ENCODE results near the gene RFTN1.
A peak's percentile ranks its signal among the peaks of the same experiment; 100 is the strongest.

Gene RFTN1

DNA sequence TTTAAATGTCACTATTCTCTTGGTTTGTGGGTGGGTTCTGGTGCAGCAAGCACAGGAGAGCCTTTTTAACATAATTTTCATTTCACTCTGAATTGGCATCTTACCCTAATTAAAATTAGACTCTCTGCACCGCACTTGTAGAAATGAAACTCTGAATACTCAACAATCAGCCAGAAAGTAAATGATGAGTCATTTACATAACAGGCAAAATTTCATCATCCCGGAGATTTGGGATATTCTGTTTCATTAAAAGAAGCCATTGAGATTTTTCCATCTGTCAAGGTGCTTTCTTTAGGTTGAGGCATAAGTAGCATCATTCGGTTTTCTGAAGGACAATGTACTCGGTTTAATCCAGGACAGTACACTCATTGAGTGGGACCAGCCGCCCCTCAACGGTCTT, 111.0 kb downstream of the RFTN1 start:
- no peak for DNase-seq

DNA sequence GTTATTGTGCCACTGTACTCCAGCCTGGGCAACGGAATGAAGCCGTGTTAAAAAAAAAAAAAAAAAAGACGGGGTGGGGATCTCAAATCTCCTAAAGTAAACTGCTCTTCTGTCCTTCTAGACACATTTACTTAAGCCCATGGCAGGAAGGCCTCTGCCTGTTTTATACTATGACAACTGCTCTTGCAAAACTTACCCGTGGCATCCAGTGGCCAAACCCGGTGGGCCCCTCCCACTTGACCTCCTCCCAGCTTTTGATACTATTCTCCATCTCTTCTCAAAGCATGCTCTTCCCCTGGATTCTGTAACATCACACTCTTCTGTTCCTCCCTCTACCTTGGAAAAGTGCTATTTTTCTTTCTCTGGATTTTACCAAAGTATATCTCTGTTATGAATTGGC, 112.2 kb downstream of the RFTN1 start:
- DNase-seq, result no peak

DNA sequence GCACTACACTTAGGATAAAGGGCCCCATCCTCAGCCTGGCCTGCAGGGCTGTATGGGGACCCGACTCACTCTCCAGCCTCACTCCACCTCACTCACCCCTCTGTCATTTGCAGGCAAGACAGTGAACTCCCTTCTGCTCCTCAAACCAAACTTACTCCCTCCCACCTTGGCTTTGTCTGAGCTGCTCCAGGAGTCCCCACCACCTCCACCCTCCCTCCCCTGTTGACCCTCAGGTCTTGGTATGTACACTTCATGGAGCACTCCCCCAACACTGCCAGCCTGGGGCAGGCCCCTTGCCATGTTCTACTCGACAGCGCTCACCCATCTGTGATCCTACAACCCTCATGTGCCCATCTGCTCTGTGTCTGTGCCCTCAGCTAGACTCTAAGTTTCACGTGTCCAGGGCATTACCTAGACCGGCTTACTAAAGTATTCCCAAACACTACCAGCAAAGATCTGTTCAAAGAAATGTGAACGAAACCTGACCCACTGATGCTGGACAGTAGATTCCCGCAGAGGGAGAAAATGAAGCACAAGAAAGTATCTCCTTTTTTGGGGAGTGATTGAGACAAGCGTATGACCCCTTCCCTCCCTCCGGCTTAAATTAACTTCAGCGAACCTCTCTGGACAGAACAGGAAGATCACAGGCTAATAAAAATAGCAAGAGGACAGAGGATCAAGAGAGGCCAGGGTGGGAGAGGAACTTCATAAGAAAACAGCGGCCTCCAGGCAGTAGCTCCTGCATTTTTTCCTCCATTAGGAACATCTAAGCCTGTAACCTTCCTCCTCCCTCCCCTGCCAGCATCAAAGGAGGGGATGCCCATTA, 113.2 kb downstream of the RFTN1 start:
- DNase-seq, result no peak

- DNase-seq, result no peak
These were observed 114.0 kb downstream of the RFTN1 start for GRCh38 chr3:16399473-16399872.

GRCh38 chr3:16398648-16399047, 114.9 kb downstream of the RFTN1 start:
- DNase-seq, result no peak

- no peak for DNase-seq
These were observed 117.3 kb downstream of the RFTN1 start for GRCh38 chr3:16396202-16396601.

GRCh38 chr3:16395212-16395611, 118.3 kb downstream of the RFTN1 start:
- no peak for DNase-seq

GRCh38 chr3:16394639-16395038, 118.9 kb downstream of the RFTN1 start:
- no peak for DNase-seq

- no peak for DNase-seq
These were observed 120.8 kb downstream of the RFTN1 start for GRCh38 chr3:16392717-16393116.

GRCh38 chr3:16392065-16392464, 121.4 kb downstream of the RFTN1 start:
- DNase-seq, result no peak

- DNase-seq, result no peak
These were observed 122.9 kb downstream of the RFTN1 start for GRCh38 chr3:16390581-16390980.

GRCh38 chr3:16388850-16389441, 124.6 kb downstream of the RFTN1 start:
- no peak for DNase-seq

DNA sequence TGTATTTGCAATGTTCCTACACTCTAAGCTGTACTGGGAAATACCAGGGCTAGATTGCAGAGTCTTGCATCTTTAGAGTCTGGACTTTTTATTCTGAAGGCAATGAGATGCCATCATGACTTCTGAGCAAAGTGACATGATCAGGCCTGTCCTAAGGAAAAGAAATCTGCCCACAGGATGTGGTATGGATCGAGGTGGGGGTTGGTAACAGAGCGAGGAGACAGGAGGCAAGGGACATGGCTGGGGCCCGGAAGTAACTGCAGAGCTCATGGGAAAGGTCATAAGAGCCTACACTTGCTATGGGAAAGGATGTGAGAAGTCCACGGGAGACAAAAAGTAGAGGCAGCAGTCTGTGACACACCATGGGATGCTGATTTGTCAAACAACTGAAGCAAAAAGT, 126.9 kb downstream of the RFTN1 start:
- no peak for DNase-seq

DNA sequence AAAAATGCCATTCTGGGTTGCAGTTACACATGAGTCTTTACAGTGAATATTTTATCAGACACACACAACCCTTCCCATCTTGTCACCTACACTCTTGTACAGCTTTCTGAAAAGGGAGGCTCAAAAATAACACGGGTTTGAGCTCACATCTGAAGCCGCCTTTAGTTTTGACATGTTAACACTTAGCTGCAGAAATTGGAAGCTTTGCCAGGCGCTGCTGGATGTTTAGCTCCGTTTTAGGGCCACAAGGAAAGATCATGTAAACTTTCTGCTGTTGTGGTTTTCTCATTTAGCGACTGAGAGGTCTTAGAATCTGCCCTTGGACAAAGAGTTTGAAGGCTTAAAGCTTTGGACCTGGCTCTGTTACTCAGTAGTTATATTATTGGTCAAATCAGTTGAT, 128.3 kb downstream of the RFTN1 start:
- no peak for DNase-seq

GRCh38 chr3:16383864-16384263, 129.6 kb downstream of the RFTN1 start:
- DNase-seq, result no peak

GRCh38 chr3:16382845-16383244, 130.7 kb downstream of the RFTN1 start:
- DNase-seq, result no peak

GRCh38 chr3:16381426-16381825, 132.1 kb downstream of the RFTN1 start:
- DNase-seq, result no peak

GRCh38 chr3:16380421-16380820, 133.1 kb downstream of the RFTN1 start:
- no peak for DNase-seq

GRCh38 chr3:16379838-16380237, 133.7 kb downstream of the RFTN1 start:
- DNase-seq, result no peak

DNA sequence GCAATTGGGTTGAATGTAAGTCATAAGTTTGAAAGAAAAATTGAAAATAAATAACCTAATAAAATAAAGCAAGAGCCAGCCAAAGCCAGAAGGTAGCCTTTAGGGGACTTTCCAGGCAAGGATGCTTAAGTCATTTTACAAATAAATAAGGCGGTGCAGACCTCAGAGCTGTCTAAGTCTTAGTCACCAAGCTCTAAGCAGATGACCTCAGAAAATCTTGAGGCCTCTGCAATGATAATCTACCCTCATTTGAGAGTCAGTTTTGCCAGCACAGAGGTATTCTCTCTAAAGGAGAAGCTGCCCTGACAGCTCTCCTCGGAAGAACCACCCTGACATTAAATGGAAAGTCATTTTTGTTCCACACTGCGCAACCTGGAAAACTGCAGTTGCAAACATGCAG, 134.6 kb downstream of the RFTN1 start:
- DNase-seq, result no peak

- DNase-seq, result no peak
These were observed 135.1 kb downstream of the RFTN1 start for GRCh38 chr3:16378415-16378814.

GRCh38 chr3:16377847-16378302, 135.6 kb downstream of the RFTN1 start:
- DNase-seq, result no peak

DNA sequence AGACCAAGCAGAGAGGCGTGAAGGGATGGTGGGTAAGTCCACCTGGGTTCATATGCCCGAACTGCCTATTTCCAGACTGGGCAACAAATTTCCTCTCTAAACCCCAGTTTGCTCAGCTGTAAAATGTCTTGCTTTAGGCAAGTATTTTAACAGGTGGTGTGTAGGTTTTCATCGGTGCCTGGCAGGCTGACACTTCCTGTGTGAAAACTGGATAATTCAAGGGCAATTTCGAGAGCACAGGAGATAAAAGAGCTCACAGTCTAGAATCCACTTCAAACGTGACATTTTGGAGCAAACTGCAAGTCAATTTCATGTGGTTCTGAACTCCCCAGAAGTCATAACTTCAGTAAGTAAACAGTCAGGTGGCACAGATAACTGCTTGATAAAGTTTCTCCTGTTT, 136.3 kb downstream of the RFTN1 start:
- peak; percentile 26 for DNase-seq

GRCh38 chr3:16375891-16376290, 137.6 kb downstream of the RFTN1 start:
- DNase-seq, result no peak

DNA sequence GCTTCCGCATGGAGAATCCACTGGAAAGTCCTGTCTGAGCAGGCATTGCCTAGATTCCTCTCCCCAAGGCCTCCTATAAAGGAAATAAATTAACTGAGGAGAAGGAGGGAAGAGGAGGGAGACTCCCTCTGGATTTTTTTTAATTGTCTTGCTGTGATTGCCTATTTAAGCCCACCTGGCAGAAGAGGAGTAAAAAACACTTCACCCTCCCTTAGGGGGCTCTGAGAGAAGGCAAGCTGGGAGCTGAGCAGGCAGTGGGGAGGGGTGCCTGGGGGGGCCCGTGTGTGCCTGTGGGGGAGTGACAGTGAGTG, 138.6 kb downstream of the RFTN1 start:
- DNase-seq, result no peak
